GM12891 (cell line): ENCODE data around the gene IL24.

Source experiments
- DNase-seq: peaks from one replicate; pipeline ENCODE4 v3.0.0; 2011; ENCODE audit warnings: low spot score; ENCODE audit not compliant: insufficient read length
- FAIRE-seq: peaks from 2 replicates; lab custom pipeline; 2011; peaks lifted over from hg19 to GRCh38; lab: Jason Lieb, UNC
- PAX5 ChIP-seq: IDR thresholded peaks from 2 replicates; pipeline ENCODE4 v1.6.1; 2011; ENCODE audit warnings: low read length, moderate library complexity, mild to moderate bottlenecking; ENCODE audit not compliant: insufficient read depth, severe bottlenecking
- POLR2A ChIP-seq: IDR thresholded peaks from 2 replicates; pipeline ENCODE4 v1.6.1; 2011; ENCODE audit warnings: low read depth, low read length, control low read depth
- POLR2AphosphoS5 ChIP-seq: IDR thresholded peaks from 2 replicates; pipeline ENCODE4 v1.6.1; 2011; ENCODE audit warnings: low read depth, low read length, control low read depth
- POU2F2 ChIP-seq: IDR thresholded peaks from 2 replicates; pipeline ENCODE4 v1.6.1; 2011; ENCODE audit warnings: low read depth, mild to moderate bottlenecking, control low read depth, low read length, moderate library complexity
- SPI1 ChIP-seq: IDR thresholded peaks from 2 replicates; pipeline ENCODE4 v1.6.1; 2011; ENCODE audit warnings: low read depth, low read length, control low read depth
- TAF1 ChIP-seq: IDR thresholded peaks from 2 replicates; pipeline ENCODE4 v1.6.1; 2011; ENCODE audit warnings: low read depth, low read length, control low read depth

The IL24 gene

DNA sequence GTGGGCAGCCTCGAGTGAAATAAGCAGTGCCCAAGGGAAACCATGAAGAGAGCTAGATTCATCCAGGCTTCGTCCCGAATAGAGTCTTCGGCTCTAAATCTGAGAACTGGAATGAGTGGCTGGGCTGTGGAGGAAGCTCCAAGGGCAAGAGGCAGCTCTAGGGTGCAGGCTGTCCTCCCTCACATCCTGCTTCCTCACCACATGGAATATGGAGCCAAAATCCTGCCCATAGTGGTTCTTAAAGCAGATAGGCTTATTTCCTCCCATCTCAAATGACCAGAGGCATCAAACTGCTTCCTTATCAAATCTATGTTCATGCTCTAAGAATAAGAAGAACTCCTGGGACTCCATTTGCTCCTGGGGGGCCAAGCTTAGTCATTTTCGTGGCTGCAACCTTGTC is 2.5 kb downstream of the IL24 start:
- no peak for FAIRE-seq
- DNase-seq = no peak
- no peak for TF ChIP-seq TAF1

DNA sequence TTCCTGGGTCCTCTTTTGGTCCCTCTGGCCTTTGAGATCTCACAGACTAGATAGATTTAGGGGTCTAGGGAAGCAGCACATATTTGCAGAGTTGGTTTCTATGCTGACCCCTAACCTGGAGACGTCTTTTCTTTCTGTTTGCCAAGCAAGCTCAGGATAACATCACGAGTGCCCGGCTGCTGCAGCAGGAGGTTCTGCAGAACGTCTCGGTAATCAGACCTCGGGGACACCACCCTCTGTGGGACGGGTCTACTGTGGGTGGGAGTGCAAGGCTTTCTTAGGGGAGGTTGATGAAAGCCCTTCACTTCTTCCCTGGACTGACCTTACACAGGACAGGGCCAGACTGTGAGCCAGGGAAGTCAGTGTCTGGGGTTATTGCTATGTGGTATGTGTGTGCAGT is 2.9 kb downstream of the IL24 start:
- DNase-seq (no peak), FAIRE-seq (no peak)
- no peak for TF ChIP-seq SPI1
- TF ChIP-seq PAX5 = no peak
- no peak for TF ChIP-seq POU2F2
- TF ChIP-seq POLR2A = no peak
- no peak for TF ChIP-seq TAF1
- TF ChIP-seq POLR2AphosphoS5 = no peak

DNA sequence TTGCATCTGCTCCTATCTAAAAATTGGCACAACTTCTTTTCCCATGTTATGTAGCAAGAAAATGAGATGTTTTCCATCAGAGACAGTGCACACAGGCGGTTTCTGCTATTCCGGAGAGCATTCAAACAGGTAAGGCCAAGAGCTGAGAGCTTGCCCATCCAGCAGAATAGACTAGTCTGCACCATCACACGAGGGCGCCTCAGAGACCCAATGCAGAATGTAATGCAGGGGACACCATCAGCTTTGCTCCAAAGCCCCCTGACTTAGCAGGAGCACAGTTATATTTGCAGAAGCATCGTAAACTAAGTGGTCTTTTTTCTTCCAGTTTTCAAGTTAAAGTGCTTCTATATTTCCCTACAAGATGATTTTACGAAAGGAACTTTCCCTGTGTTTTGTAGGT is 4.7 kb downstream of the IL24 start:
- DNase-seq (no peak), FAIRE-seq (no peak)
- TF ChIP-seq TAF1 = no peak

DNA sequence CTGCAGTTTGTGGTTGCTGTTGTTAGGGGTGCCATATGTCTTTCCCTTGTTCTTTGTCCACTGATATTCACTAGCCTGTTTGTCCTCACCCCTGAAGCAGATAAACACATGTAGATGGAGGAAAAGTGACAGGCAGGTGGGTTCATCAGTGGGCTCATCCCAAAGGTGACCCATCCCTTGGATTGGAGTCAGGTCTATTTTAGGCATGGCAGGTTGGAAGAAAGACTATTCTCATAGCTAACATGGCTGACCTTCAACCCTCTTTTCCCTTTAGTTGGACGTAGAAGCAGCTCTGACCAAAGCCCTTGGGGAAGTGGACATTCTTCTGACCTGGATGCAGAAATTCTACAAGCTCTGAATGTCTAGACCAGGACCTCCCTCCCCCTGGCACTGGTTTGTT is 5.5 kb downstream of the IL24 start:
- FAIRE-seq (no peak), DNase-seq (no peak)
- TF ChIP-seq POLR2A = peak; percentile 67; the same call in 1 of the 2 replicates
- TF ChIP-seq TAF1 = no peak

DNA sequence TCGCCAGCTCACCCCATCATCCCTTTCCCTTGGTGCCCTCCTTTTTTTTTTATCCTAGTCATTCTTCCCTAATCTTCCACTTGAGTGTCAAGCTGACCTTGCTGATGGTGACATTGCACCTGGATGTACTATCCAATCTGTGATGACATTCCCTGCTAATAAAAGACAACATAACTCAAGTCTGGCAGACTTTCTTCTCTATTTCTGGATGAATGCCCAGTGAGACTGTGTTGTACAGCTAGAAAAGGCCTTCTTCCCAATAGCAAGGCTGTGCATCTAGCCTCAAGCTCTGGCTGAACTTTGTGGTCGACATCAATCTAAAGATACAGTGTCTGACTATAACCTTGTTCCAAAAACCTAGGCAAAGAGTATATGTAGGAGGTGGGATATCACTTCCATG is 6.4 kb downstream of the IL24 start:
- FAIRE-seq (no peak), DNase-seq (no peak)
- TF ChIP-seq TAF1 (no peak), POU2F2 (no peak), POLR2AphosphoS5 (no peak), PAX5 (no peak), POLR2A (no peak), SPI1 (no peak)

DNA sequence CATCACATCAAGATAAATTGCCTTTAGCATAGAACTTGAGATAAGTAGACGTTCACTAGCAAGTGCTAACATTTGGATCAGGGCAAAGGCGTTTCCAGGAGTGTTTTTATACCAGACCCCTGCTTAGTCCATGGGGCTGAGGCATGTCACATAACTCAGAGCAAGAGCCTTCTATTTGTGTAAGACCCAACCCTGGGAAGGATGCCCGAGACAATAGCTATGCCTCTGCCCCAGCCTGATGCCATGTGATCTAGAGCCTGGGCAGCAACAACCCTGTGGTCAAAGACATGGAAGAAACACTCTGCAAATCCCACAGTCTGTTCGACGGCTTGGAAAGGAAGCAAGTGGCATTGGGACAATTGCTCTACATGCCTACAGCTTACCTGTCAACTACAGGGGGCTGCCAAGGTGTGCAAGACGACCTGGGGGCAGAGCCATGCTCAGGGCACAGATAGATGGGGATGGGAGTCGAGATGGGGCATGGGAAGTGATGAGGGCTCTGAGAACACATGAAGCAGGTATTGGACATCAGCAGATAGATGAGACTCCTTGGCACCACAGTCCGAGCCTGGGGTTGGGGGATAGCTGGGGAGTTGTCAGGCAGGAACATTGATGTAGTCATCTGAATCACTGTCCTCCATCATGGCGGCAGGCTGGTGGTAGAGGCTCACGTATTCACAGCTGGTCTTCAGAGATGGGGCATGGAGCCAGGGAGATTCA is 7.3 kb downstream of the IL24 start:
- peak; percentile 38; the same call in 1 of the 2 replicates for TF ChIP-seq POLR2AphosphoS5
- no peak for TF ChIP-seq POU2F2
- DNase-seq (no peak), FAIRE-seq (no peak)

DNA sequence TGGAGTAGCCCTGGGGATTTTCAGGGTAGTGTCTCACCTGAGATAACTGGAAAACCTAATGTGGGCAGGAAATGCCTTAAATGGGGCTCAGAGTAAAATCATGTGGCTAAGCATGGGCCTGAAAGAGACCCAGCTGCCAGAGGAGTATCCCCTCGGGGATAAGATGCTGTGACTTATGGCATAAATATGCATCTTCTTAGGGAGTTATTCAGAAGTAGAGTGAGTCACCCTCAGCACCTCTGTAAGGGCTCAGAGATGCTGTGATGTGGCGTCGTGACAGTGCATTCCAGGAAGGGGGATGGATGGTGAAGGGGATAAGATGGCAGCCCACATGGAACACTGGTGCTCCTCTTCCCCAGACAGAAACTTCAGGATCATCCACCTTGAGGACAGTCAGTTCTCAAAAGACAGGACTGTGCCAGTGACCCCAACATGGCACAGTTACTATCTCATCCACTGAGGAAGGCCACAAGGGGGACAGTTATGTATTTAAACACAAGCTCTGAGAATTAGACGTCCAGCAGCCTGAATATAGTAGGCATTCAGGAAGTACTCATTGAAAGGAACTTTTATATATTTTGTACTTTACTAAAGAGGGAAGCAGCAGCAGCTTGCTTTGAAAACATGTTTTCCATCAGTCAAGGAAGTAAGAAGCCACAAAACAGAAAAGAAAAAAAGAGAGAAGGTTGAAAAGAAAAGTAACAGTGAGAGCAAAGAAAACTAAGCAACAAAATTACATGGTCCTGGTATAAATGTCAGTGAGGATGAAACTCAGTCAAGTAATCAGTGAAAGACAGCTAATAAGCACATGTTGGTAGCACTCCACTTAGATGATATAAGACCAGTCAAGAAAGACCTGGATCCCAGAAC is 8.3 kb downstream of the IL24 start:
- TF ChIP-seq POLR2AphosphoS5 (no peak), PAX5 (no peak), TAF1 (no peak), POU2F2 (no peak), POLR2A (no peak), SPI1 (no peak)
- no peak for FAIRE-seq
- DNase-seq = no peak

DNA sequence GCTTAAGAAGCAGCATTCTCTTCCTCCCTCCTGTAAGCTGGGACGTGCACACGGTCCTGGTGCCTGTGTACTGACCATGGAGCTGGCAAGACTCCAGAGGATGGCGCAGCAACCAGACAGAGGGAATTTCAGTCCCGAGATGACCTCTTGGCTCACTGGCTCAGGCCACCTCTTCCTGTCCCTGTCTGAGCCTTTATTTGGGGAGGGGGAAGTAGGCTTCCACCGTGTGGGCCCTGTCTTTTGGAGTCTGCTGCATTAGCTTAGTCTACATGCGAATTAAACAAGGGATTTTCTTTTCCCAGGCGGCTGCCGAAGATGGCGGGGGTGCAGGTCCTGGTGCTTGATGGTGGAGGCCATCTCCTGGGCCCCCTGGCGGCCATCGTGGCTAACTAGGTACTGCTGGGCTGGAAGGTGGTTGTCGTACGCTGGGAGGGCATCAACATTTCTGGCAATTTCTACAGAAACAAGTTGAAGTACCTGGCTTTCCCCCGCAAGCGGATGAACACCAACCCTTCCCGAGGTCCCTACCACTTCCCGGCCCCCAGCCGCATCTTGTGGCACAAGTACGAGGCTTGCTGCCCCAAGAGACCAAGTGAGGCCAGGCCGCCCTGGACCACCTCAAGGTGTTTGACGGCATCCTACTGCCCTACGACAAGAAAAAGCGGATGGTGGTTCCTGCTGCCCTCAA is 10.2 kb downstream of the IL24 start:
- FAIRE-seq (no peak), DNase-seq (no peak)
- TF ChIP-seq POLR2AphosphoS5 (no peak), TAF1 (no peak), PAX5 (no peak), POU2F2 (no peak), POLR2A (no peak), SPI1 (no peak)

DNA sequence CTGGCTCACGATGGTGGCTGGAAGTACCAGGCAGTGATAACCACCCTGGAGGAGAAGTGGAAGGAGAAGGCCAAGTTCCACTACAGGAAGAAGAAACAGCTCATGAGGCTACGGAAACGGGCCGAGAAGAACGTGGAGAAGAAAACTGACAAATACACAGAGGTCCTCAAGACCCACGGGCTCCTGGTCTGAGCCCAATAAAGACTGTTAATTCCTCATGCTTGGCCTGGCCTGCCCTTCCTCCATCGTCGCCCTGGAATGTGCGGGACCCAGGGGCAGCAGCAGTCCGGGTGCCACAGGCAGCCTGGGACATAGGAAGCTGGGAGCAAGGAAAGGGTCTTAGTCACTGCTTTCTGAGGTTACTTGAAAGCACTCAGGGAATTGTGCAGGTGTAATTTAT is 10.8 kb downstream of the IL24 start:
- TF ChIP-seq POLR2A = no peak
- TF ChIP-seq SPI1 = no peak
- TF ChIP-seq POLR2AphosphoS5 = no peak
- no peak for TF ChIP-seq PAX5
- TF ChIP-seq TAF1 = no peak

DNA sequence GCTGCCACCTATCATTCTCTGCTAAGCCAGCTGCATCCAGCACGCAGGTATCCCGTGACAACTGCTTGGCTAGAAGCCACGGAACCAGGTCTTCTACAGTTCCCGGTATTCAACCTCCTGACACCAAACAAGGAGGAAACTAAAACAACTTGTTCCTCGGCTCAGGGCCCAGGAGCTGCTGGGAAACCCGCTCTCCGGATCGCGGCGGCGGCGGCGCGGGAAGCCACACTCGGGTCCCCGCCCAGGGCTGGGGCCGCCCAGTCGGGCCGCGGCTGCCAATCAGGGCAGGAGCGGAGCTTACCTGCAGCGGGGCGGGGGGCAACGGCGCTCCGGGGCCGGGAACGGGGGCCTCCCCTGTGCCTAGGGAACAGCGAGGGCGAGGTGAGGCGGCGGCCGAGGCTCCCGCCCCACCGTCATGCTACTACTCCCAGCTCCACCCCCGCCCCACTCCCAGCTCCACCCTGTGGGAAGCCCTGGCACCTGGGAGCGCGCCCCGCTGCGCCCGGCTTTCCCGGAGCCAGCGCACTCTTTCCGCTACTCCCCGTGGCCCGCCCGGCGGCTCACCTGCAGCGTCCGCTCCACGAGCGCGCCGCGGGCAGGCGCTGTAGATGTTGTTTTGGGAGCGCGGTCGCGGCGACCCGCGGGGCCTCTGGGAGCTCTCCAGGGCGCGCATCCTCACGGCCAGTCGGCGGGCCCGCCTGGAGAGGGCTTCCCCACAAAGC is 12.1 kb downstream of the IL24 start:
- FAIRE-seq (no peak), DNase-seq (no peak)
- TF ChIP-seq POLR2A (no peak), TAF1 (no peak), POLR2AphosphoS5 (0 out of 2 replicates have a peak, but pooled peaks have one; percentile 17), SPI1 (no peak)

More for the DNA sequence above, 10.8 kb downstream of the IL24 start:
- DNase-seq (no peak), FAIRE-seq (no peak)
